GM18861 (cell line): ENCODE data around the gene SLC44A5.
"Not testable (repeated sequence)": the region's sequence is repeated elsewhere in the genome, so short reads cannot be mapped to it uniquely, and the experiment has no call there.

Source experiments
- ATAC-seq: cut with Tn5 transposase; IDR thresholded peaks from one replicate; pipeline ENCODE4 v1.9.1; 2021; ENCODE audit not compliant: unreplicated experiment

The SLC44A5 gene

GRCh38 chr1:75202751-75203150, 408.2 kb downstream of the SLC44A5 start:
- ATAC-seq: no peak

- no peak for ATAC-seq
Observed at GRCh38 chr1:75198761-75199160, 412.2 kb downstream of the SLC44A5 start.

- ATAC-seq: no peak
Observed at GRCh38 chr1:75198163-75198562, 412.8 kb downstream of the SLC44A5 start.

GRCh38 chr1:75188892-75189291, 422.0 kb downstream of the SLC44A5 start:
- ATAC-seq: no peak

GRCh38 chr1:75181214-75181955, 429.5 kb downstream of the SLC44A5 start:
- ATAC-seq: not testable (repeated sequence)

GRCh38 chr1:75174031-75174760, 436.7 kb downstream of the SLC44A5 start:
- ATAC-seq: no peak

- no peak for ATAC-seq
Observed at GRCh38 chr1:75172556-75172955, 438.4 kb downstream of the SLC44A5 start.

GRCh38 chr1:75171876-75172275, 439.0 kb downstream of the SLC44A5 start:
- no peak for ATAC-seq

- ATAC-seq: no peak
Observed at GRCh38 chr1:75170981-75171380, 439.9 kb downstream of the SLC44A5 start.

GRCh38 chr1:75170011-75170410, 440.9 kb downstream of the SLC44A5 start:
- no peak for ATAC-seq

GRCh38 chr1:75166821-75167220, 444.1 kb downstream of the SLC44A5 start:
- no peak for ATAC-seq

GRCh38 chr1:75165264-75165663, 445.6 kb downstream of the SLC44A5 start:
- ATAC-seq: no peak

GRCh38 chr1:75159154-75159553, 451.8 kb downstream of the SLC44A5 start:
- no peak for ATAC-seq
